H1 (cell line): ENCODE data around the gene MYO1D. TPM values are rescaled to one million over a fixed set of nuclear protein-coding genes. Genes with fewer than 3 reads are reported as not detected.

Experiments used
- CTCF ChIA-PET: fragments of 300-600 bp; sonication (Branson Sonifier 250); formaldehyde crosslinking; loops from one replicate; lab custom pipeline; 2021; ENCODE audit not compliant: partially characterized antibody; lab: Charles Lee
- POLR2A ChIA-PET: fragments of 300-600 bp; sonication (Branson Sonifier 250); formaldehyde crosslinking; loops from one replicate; lab custom pipeline; 2021; ENCODE audit warnings: inconsistent platforms; ENCODE audit not compliant: partially characterized antibody; lab: Charles Lee
- DNase-seq, 2 experiments: peaks; one replicate each; pipeline versions ENCODE4 v3.0.0 to v3.0.0-alpha.2; 2010 to 2022; ENCODE audit warnings: low spot score in 2 of 2, low read depth in 1 of 2, mixed read lengths in 1 of 2
- FAIRE-seq: peaks from 2 replicates; lab custom pipeline; 2011; peaks lifted over from hg19 to GRCh38; lab: Jason Lieb, UNC
- H2AFZ ChIP-seq: 2 replicates; pipeline ENCODE4 v1.8.1; 2012; ENCODE audit warnings: low read length, inconsistent platforms
- H2AK5ac ChIP-seq: 2 replicates; pipeline ENCODE4 v1.6.1; 2013; ENCODE audit warnings: low read depth, low read length
- H2BK120ac ChIP-seq: replicated peaks from 2 replicates; pipeline ENCODE3; 2013; ENCODE audit warnings: low read depth, low read length, inconsistent platforms
- H2BK12ac ChIP-seq: 2 replicates; pipeline ENCODE4 v1.6.1; 2013; ENCODE audit warnings: low read depth, low read length
- H2BK15ac ChIP-seq: 2 replicates; pipeline ENCODE4 v1.6.1; 2013; ENCODE audit warnings: low read length
- H2BK20ac ChIP-seq: 2 replicates; pipeline ENCODE4 v1.6.1; 2013; ENCODE audit warnings: low read length
- H2BK5ac ChIP-seq: 2 replicates; pipeline ENCODE4 v1.6.1; 2013; ENCODE audit warnings: low read depth, low read length
- H3K14ac ChIP-seq: 2 replicates; pipeline ENCODE4 v1.6.1; 2013; ENCODE audit warnings: inconsistent platforms; ENCODE audit not compliant: insufficient read length
- H3K18ac ChIP-seq: 2 replicates; pipeline ENCODE4 v1.6.1; 2013; ENCODE audit warnings: low read length; ENCODE audit errors: extremely low read depth
- H3K23ac ChIP-seq: 2 replicates; pipeline ENCODE4 v1.6.1; 2013; ENCODE audit warnings: inconsistent platforms; ENCODE audit not compliant: insufficient read length
- H3K23me2 ChIP-seq: 2 replicates; pipeline ENCODE4 v1.6.1; 2013; ENCODE audit warnings: low read depth, low read length
- H3K27ac ChIP-seq: 2 replicates; pipeline ENCODE4 v1.6.1; 2011; ENCODE audit warnings: low read depth, low read length, inconsistent platforms
- H3K27me3 ChIP-seq, 4 experiments: replicated peaks in 1 of 4; 1 replicate in 1 of 4; 2 replicates in 3 of 4; pipeline versions ENCODE4 v1.6.1 to v1.8.1; 2011 to 2013; ENCODE audit warnings: low read length in 3 of 4, mild to moderate bottlenecking in 3 of 4, inconsistent platforms in 2 of 4, mixed read lengths in 2 of 4, moderate library complexity in 1 of 4; ENCODE audit not compliant: control insufficient read depth in 3 of 4, insufficient read depth in 3 of 4; ENCODE audit errors: extremely low read depth in 1 of 4
- H3K36me3 ChIP-seq, 4 experiments: 2 replicates each; pipeline versions ENCODE4 v1.6.1 to v1.8.1; 2011 to 2013; ENCODE audit warnings: mild to moderate bottlenecking in 4 of 4, low read length in 3 of 4, moderate library complexity in 2 of 4, control low read depth in 1 of 4, inconsistent platforms in 1 of 4; ENCODE audit not compliant: insufficient read depth in 4 of 4, control insufficient read depth in 2 of 4
- H3K4ac ChIP-seq: replicated peaks from 2 replicates; pipeline ENCODE3; 2013; ENCODE audit warnings: low read length, low read depth, mixed read lengths, inconsistent platforms; ENCODE audit not compliant: insufficient read length
- H3K4me1 ChIP-seq, 4 experiments: replicated peaks in 1 of 4; 1 replicate in 1 of 4; 2 replicates in 3 of 4; pipeline versions ENCODE4 v1.6.1 to v1.8.1; 2011 to 2013; ENCODE audit warnings: low read length in 3 of 4, inconsistent platforms in 2 of 4, mixed read lengths in 1 of 4; ENCODE audit not compliant: insufficient read depth in 4 of 4, control insufficient read depth in 3 of 4
- H3K4me2 ChIP-seq, 2 experiments: 2 replicates each; pipeline versions ENCODE4 v1.6.1 to v1.8.1; 2011 to 2013; ENCODE audit warnings: low read depth in 2 of 2, low read length in 2 of 2, control low read depth in 1 of 2, inconsistent platforms in 1 of 2, mild to moderate bottlenecking in 1 of 2; ENCODE audit not compliant: insufficient read depth in 1 of 2
- H3K4me3 ChIP-seq, 4 experiments: fragments of 200-600, 300-600 bp in 1 of 4; sonication (generic), shearing (Covaris generic), sonication (Bioruptor Twin) in 1 of 4; 2 replicates each; pipeline versions ENCODE4 v1.5.1 to v1.8.1; 2011 to 2016; ENCODE audit warnings: low read length in 4 of 4, low read depth in 3 of 4, control low read depth in 2 of 4, inconsistent platforms in 2 of 4, mild to moderate bottlenecking in 2 of 4, mixed read lengths in 1 of 4, moderate library complexity in 1 of 4; ENCODE audit not compliant: insufficient read depth in 2 of 4; ENCODE audit errors: extremely low read depth in 1 of 4
- H3K56ac ChIP-seq: replicated peaks from 2 replicates; pipeline ENCODE3; 2013; ENCODE audit warnings: low read depth, mild to moderate bottlenecking, mixed read lengths, low read length, inconsistent platforms; ENCODE audit not compliant: insufficient read length
- H3K79me1 ChIP-seq: 2 replicates; pipeline ENCODE4 v1.6.1; 2013; ENCODE audit warnings: low read depth, low read length, control low read depth
- H3K79me2 ChIP-seq, 2 experiments: 2 replicates each; pipeline versions ENCODE4 v1.6.1 to v1.8.1; 2012 to 2013; ENCODE audit warnings: low read length in 2 of 2, mild to moderate bottlenecking in 2 of 2, inconsistent platforms in 1 of 2; ENCODE audit not compliant: insufficient read depth in 2 of 2, control insufficient read depth in 1 of 2
- H3K9ac ChIP-seq, 4 experiments: replicated peaks in 1 of 4; 1 replicate in 1 of 4; 2 replicates in 3 of 4; pipeline versions ENCODE4 v1.6.1 to v1.8.1; 2011 to 2013; ENCODE audit warnings: low read depth in 3 of 4, low read length in 3 of 4, control low read depth in 2 of 4, mild to moderate bottlenecking in 2 of 4, moderate library complexity in 2 of 4, inconsistent platforms in 1 of 4; ENCODE audit errors: extremely low read depth in 1 of 4
- H3K9me3 ChIP-seq, 2 experiments: 2 replicates each; pipeline versions ENCODE4 v1.6.1 to v1.8.1; 2012 to 2013; ENCODE audit warnings: mild to moderate bottlenecking in 2 of 2, moderate library complexity in 2 of 2, control low read depth in 1 of 2, inconsistent platforms in 1 of 2, low read depth in 1 of 2, low read length in 1 of 2, mixed read lengths in 1 of 2; ENCODE audit not compliant: insufficient read depth in 2 of 2
- H4K20me1 ChIP-seq, 2 experiments: replicated peaks in 1 of 2; 2 replicates each; pipeline versions ENCODE3 to v1.8.1; 2011 to 2013; ENCODE audit warnings: inconsistent platforms in 2 of 2, low read length in 2 of 2, mild to moderate bottlenecking in 1 of 2; ENCODE audit not compliant: insufficient read depth in 2 of 2, control insufficient read depth in 1 of 2
- H4K5ac ChIP-seq: 2 replicates; pipeline ENCODE4 v1.6.1; 2013; ENCODE audit warnings: low read length, low read depth, mixed read lengths, inconsistent platforms; ENCODE audit not compliant: insufficient read length
- H4K8ac ChIP-seq: 2 replicates; pipeline ENCODE4 v1.8.0; 2013; ENCODE audit warnings: mild to moderate bottlenecking, moderate library complexity, low read length, inconsistent platforms; ENCODE audit not compliant: insufficient read depth; ENCODE audit errors: extremely low read depth
- H4K91ac ChIP-seq: replicated peaks from 2 replicates; pipeline ENCODE3; 2013; ENCODE audit warnings: low read length, mixed read lengths, inconsistent platforms; ENCODE audit not compliant: insufficient read length
- BACH1 ChIP-seq: IDR thresholded peaks from 2 replicates; pipeline ENCODE4 v1.6.1; 2012; ENCODE audit warnings: low read length, improper control_type of control experiment
- CBX8 ChIP-seq: fragments of 300-800, 300-1000 bp; sonication (generic); IDR thresholded peaks from 2 replicates; pipeline ENCODE4 v1.7.1; 2016; ENCODE audit warnings: low read depth, low read length, borderline replicate concordance
- FOSL1 ChIP-seq: IDR thresholded peaks from 2 replicates; pipeline ENCODE4 v1.6.1; 2011; ENCODE audit warnings: mild to moderate bottlenecking, low read depth, low read length, moderate library complexity; ENCODE audit not compliant: insufficient read depth
- GABPA ChIP-seq: IDR thresholded peaks from 2 replicates; pipeline ENCODE4 v1.6.1; 2011; ENCODE audit warnings: mild to moderate bottlenecking, low read length, moderate library complexity, borderline replicate concordance; ENCODE audit not compliant: insufficient read depth
- JUND ChIP-seq: IDR thresholded peaks from 2 replicates; pipeline ENCODE4 v1.6.1; 2011; ENCODE audit warnings: mild to moderate bottlenecking, improper control_type of control experiment, low read length
- KDM4A ChIP-seq: IDR thresholded peaks from one replicate; pipeline ENCODE4 v1.7.1; 2012; ENCODE audit warnings: low read depth, mild to moderate bottlenecking, moderate library complexity, low read length, inconsistent platforms; ENCODE audit not compliant: severe bottlenecking
- PHF8 ChIP-seq: fragments of 200-600 bp; sonication (generic); conservative IDR thresholded peaks from 2 replicates; pipeline ENCODE4 v1.7.1; 2012; ENCODE audit warnings: low read depth, mild to moderate bottlenecking, inconsistent platforms, low read length, moderate library complexity
- RNF2 ChIP-seq: fragments of 200-900, 300-1000 bp; sonication (generic); IDR thresholded peaks from 2 replicates; pipeline ENCODE4 v1.7.1; 2016; ENCODE audit warnings: borderline replicate concordance, low read depth, mild to moderate bottlenecking, antibody characterized with exemption, low read length; ENCODE audit not compliant: poor library complexity, severe bottlenecking; ENCODE audit errors: missing control alignments
- TBP ChIP-seq: IDR thresholded peaks from 2 replicates; pipeline ENCODE4 v1.6.1; 2011; ENCODE audit warnings: low read depth, low read length, improper control_type of control experiment
- YY1 ChIP-seq: IDR thresholded peaks from 2 replicates; pipeline ENCODE4 v1.6.1; 2011; ENCODE audit warnings: low read depth, mild to moderate bottlenecking, low read length
- WGBS, 2 experiments: shearing (Covaris generic) in 1 of 2; methylation state at CpG; one replicate each; pipeline versions ENCODE4 v1.1.6 to v1.1.7; 2013 to 2015; ENCODE audit warnings: low lambda C conversion rate in 2 of 2, mixed read lengths in 2 of 2, inconsistent platforms in 1 of 2, low coverage in 1 of 2, missing lambda C conversion rate in 1 of 2; ENCODE audit not compliant: insufficient replicate concordance in 2 of 2, insufficient coverage in 1 of 2, insufficient read length in 1 of 2; ENCODE audit errors: extremely low coverage in 1 of 2, missing lambda C conversion rate in 1 of 2; 5-methylcytosine and 5-hydroxymethylcytosine counted together
- polyA plus RNA-seq, 7 experiments: library from polyadenylated mRNA; depleted of rRNA in 3 of 7; stranded (reverse) in 5 of 7; unstranded in 2 of 7; fragments of >200 nt in 5 of 7; fragments of 200-250 nt in 2 of 7; gene quantifications; 1 replicate in 5 of 7; 2 replicates in 1 of 7; 4 replicates in 1 of 7; pipeline versions ENCODE4 v1.2.1 to v1.2.3, GENCODE V29; 2011 to 2013; ENCODE audit warnings: missing spikeins in 2 of 7, mixed read lengths in 2 of 7
- total RNA-seq: library from RNA; stranded (reverse); fragmentation: NEBNext Ultra II Directional; extraction: Animal tissue kit (Norgen Biotek cat#: 25700); gene quantifications from 2 replicates; pipeline ENCODE4 v1.2.1, GENCODE V29; 2021
- TF ChIP-seq, protein P1 (sequence below): IDR thresholded peaks from 2 replicates; pipeline ENCODE4 v1.6.1; 2011; ENCODE audit warnings: low read length, improper control_type of control experiment
- TF ChIP-seq, protein P2 (sequence below): IDR thresholded peaks from 2 replicates; pipeline ENCODE4 v1.6.1; 2011; ENCODE audit warnings: low read depth, mild to moderate bottlenecking, low read length; ENCODE audit not compliant: insufficient read depth

MYO1D gene
- total and polyA plus RNA-seq, 2 of the 8 experiments (the other 6 are each of a cell fraction or from before 2014, with no cell fraction given) = 6.5 to 25.4 TPM

DNA sequence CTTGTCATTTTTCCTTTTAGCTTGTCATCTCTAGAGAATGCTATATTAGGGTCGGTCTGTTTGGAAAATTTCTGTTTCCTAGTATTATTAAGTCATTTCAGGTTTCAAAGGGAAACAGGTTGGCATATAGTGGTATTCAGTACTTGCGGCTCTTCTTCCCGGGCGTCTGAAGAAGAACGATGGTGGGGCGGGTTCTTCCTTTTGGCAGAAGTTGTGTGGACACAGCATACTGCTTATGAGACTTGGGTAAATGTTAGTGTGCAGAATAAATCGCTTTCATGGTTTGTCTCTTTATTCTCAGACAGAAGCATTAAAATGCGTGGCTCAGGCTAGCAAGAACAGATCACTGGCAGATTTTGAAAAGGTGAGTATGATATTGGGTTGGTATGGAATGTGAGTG, 399.7 kb downstream of the MYO1D start:
- Histone ChIP-seq H4K20me1 (no peaks in the 10 kb centered on the region), H3K36me3 (peaks cover 48 to 87% (median 71%) of the 10 kb centered on the region in 4 experiments), H3K9ac (no peak overlapping the region), H3K14ac (no peak overlapping the region), H3K4me1 (peaks cover 0 to 2% (median 0%) of the 10 kb centered on the region in 4 experiments; a peak in 1 of 7 replicates), H4K8ac (no peak overlapping the region), H4K91ac (no peak overlapping the region), H3K79me2 (no peaks in the 10 kb centered on the region), H2BK20ac (no peak overlapping the region), H3K9me3 (no peaks in the 10 kb centered on the region), H3K23me2 (no peaks in the 10 kb centered on the region), H3K18ac (no peak overlapping the region), H3K4me2 (no peak overlapping the region), H2AK5ac (no peak overlapping the region), H2BK120ac (no peak overlapping the region), H3K27ac (no peak overlapping the region), H3K4ac (no peak overlapping the region), H3K79me1 (no peaks in the 10 kb centered on the region), H2AFZ (no peak overlapping the region), H2BK12ac (no peak overlapping the region), H3K56ac (no peak overlapping the region), H2BK5ac (no peak overlapping the region), H4K5ac (no peak overlapping the region), H3K4me3 (no peak overlapping the region), H3K23ac (no peak overlapping the region), H3K27me3 (no peaks in the 10 kb centered on the region), H2BK15ac (no peak overlapping the region)
- CTCF ChIA-PET = interaction anchor here (0.9 to 2.2 kb wide), 3 partner anchors 14 to 270 kb away, joined by 3 to 27 read pairs (median 4); no protein-coding TSS in a partner anchor
- POLR2A ChIA-PET = interaction anchor here (2.2 kb wide), 1 partner anchor 11 kb away, joined by 5 read pairs; no protein-coding TSS in a partner anchor
- no peak for FAIRE-seq
- DNase-seq = no peak
- WGBS, 2 experiments = 85% methylated on average over 8 of the region's 8 CpGs; no CpG with 5 or more reads in 1 of the 2 experiments
- TF ChIP-seq TBP (no peak), BACH1 (no peak), RNF2 (no peak), CBX8 (no peak), GABPA (no peak), PHF8 (no peak), KDM4A (no peak), JUND (no peak), YY1 (no peak), FOSL1 (no peak)
- TF ChIP-seq, protein P1, sequence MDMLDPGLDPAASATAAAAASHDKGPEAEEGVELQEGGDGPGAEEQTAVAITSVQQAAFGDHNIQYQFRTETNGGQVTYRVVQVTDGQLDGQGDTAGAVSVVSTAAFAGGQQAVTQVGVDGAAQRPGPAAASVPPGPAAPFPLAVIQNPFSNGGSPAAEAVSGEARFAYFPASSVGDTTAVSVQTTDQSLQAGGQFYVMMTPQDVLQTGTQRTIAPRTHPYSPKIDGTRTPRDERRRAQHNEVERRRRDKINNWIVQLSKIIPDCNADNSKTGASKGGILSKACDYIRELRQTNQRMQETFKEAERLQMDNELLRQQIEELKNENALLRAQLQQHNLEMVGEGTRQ = no peak
- TF ChIP-seq, protein P2, sequence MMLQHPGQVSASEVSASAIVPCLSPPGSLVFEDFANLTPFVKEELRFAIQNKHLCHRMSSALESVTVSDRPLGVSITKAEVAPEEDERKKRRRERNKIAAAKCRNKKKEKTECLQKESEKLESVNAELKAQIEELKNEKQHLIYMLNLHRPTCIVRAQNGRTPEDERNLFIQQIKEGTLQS = no peak
